ENCODE measurements around the gene HK1. TPM values are rescaled to one million over a fixed set of nuclear protein-coding genes. Genes with fewer than 3 reads are reported as not detected.
A peak's percentile ranks its signal among the peaks of the same experiment; 100 is the strongest.

HK1 gene
- total and polyA plus RNA-seq, 4 donors: 1.8 to 166 (median 7.4) TPM

- Histone ChIP-seq H3K9me3 (ENCODE audit: control insufficient read depth in 4 of 4, low read length in 3 of 4) (no peaks in the 10 kb centered on the region), H3K9ac (ENCODE audit: low read depth in 1 of 2, low read length in 2 of 2) (no peak overlapping the region), H3K4me1 (ENCODE audit: control insufficient read depth in 4 of 4, insufficient read depth in 4 of 4, low read length in 3 of 4) (peaks cover 4 to 23% (median 17%) of the 10 kb centered on the region in 4 donors), H3K36me3 (ENCODE audit: control insufficient read depth in 4 of 4, insufficient read depth in 3 of 4, low read depth in 1 of 4, low read length in 3 of 4) (no peaks in the 10 kb centered on the region), H3K4me3 (ENCODE audit: low read depth in 1 of 3, low read length in 3 of 3) (no peak overlapping the region), H3K27ac (ENCODE audit: low read depth in 1 of 2, low read length in 2 of 2) (no peak overlapping the region), H3K27me3 (ENCODE audit: control insufficient read depth in 4 of 4, insufficient read depth in 4 of 4, low read length in 3 of 4) (peaks cover 0 to 7% (median 0%) of the 10 kb centered on the region in 4 donors)
- DNase-seq (ENCODE audit: low spot score): no peak
- WGBS: 89% methylated on average over 6 of the region's 6 CpGs
- no peak for TF ChIP-seq HNF4G (IDR thresholded peaks at IDR 0.05)
- TF ChIP-seq TAF1 (conservative IDR thresholded peaks at IDR 0.05): no peak
- no peak for TF ChIP-seq CTCF (IDR thresholded peaks at IDR 0.05; ENCODE audit: low read depth, low read length, missing input control)
- no peak for TF ChIP-seq SP1 (IDR thresholded peaks at IDR 0.05)
- no peak for TF ChIP-seq RXRA (IDR thresholded peaks at IDR 0.05)
- no peak for TF ChIP-seq MAX (IDR thresholded peaks at IDR 0.05)
- no peak for TF ChIP-seq HNF4A (conservative IDR thresholded peaks at IDR 0.05)
Measured at GRCh38 chr10:69316313-69317059, 38.2 kb downstream of the HK1 start.

GRCh38 chr10:69317175-69317604, 38.9 kb downstream of the HK1 start:
- no peaks in the 10 kb centered on the region for H3K36me3 ChIP-seq (ENCODE audit: control insufficient read depth in 4 of 4, insufficient read depth in 3 of 4, low read depth in 1 of 4, low read length in 3 of 4)
- TF ChIP-seq JUND (IDR thresholded peaks at IDR 0.05) (no peak), RAD21 (IDR thresholded peaks at IDR 0.05) (no peak), MAX (IDR thresholded peaks at IDR 0.05) (no peak), HNF4A (conservative IDR thresholded peaks at IDR 0.05) (no peak), REST (IDR thresholded peaks at IDR 0.05) (no peak), ATF3 (IDR thresholded peaks at IDR 0.05) (no peak), SP1 (IDR thresholded peaks at IDR 0.05) (no peak), GABPA (IDR thresholded peaks at IDR 0.05 in 1 of 2, conservative IDR thresholded peaks at IDR 0.05 in 1 of 2) (no peak), EGR1 (IDR thresholded peaks at IDR 0.05; ENCODE audit: low read depth in 2 of 2) (no peak), HNF4G (IDR thresholded peaks at IDR 0.05) (no peak), YY1 (IDR thresholded peaks at IDR 0.05) (no peak), NR2F2 (IDR thresholded peaks at IDR 0.05) (no peak), TAF1 (conservative IDR thresholded peaks at IDR 0.05) (no peak), ZBTB33 (IDR thresholded peaks at IDR 0.05) (no peak), FOXA2 (IDR thresholded peaks at IDR 0.05) (no peak), FOXA1 (IDR thresholded peaks at IDR 0.05) (no peak)
- H3K27ac ChIP-seq (ENCODE audit: low read depth in 1 of 2, low read length in 2 of 2): no peak overlapping the region
- peaks cover 0 to 7% (median 0%) of the 10 kb centered on the region in 4 donors for H3K27me3 ChIP-seq (ENCODE audit: control insufficient read depth in 4 of 4, insufficient read depth in 4 of 4, low read length in 3 of 4)
- H3K4me3 ChIP-seq (ENCODE audit: low read depth in 1 of 3, low read length in 3 of 3): no peak overlapping the region
- no peak overlapping the region for H3K9ac ChIP-seq (ENCODE audit: low read depth in 1 of 2, low read length in 2 of 2)
- peaks cover 4 to 23% (median 17%) of the 10 kb centered on the region in 4 donors for H3K4me1 ChIP-seq (ENCODE audit: control insufficient read depth in 4 of 4, insufficient read depth in 4 of 4, low read length in 3 of 4)
- 92% methylated on average over 3 of the region's 3 CpGs for WGBS
- DNase-seq (ENCODE audit: low spot score): peak; percentile 74
- H3K9me3 ChIP-seq (ENCODE audit: control insufficient read depth in 4 of 4, low read length in 3 of 4): no peaks in the 10 kb centered on the region

All from liver (tissue), 9 donors.